ENCODE results near the gene PNLIPRP2. TPM values are rescaled to one million over a fixed set of nuclear protein-coding genes. Genes with fewer than 3 reads are reported as not detected.

The PNLIPRP2 gene
- total RNA-seq, 1 experiment from 2014 or later = 1.1 TPM

DNA sequence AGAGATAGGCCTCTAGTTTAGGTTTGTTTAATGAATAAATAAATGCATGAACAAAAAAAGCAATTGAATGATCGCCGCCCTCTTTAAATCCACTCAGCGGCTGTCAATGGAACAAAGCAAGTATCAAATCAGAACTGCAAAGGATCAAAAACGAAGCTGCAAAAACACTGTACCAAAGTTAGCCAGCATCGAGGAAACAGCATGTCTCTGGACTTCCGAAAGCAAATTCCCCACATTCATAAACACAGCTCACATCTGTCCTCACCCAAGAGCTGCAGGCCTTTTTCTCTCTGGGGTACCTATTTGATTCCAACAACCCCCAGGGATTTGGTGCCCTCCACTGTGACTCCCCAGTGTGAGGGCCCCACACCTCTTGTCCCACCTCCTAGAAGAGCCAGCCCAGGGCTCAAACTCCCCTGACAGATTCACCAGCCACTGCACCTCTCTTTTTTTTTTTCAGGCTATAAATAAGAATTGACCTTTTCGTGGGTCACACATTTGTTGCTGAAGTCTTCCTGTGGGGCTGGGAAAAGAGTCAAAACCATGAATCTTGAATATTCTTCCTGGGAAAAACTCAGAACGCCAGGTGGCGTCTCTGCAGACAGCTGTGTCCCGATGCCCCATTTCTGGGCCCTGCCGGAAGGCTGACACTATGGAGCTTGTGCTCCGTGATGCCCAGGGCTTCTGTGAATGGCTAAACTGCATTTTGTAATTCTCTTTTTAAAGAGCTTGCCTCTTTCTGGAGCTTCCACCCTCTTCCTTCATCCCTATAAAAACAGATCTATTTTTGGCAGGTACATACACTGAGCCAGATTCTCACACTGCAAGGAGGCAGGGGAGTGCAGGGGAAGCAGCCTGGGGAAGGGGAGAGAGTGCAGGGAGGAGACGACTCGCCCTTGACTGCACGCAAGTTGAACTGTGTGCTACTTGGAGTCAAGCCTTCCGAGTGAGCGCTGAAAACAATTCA, 69.9 kb downstream of the PNLIPRP2 start:
- H3K9me3 ChIP-seq (ENCODE audit: control insufficient read depth in 1 of 2, insufficient read depth in 1 of 2, low read depth in 1 of 2, low read length in 2 of 2) = no peaks in the 10 kb centered on the region
- H3K36me3 ChIP-seq (ENCODE audit: control insufficient read depth in 1 of 2, insufficient read depth in 2 of 2, low read length in 2 of 2) = peaks cover 0 to 3% of the 10 kb centered on the region in 2 experiments; a peak in 1 of 4 replicates
- no peak overlapping the region for H3K27ac ChIP-seq (ENCODE audit: low read depth, low read length)
- H3K4me3 ChIP-seq (replicated peaks in 1 of 2; ENCODE audit: low read depth in 1 of 2, low read length in 2 of 2) = no peak overlapping the region
- ChIA-PET POLR2A (no interaction called here), RAD21 (ENCODE audit: low non-redundant PET in 1 of 2, low total read pairs in 2 of 2, uncharacterized antibody in 2 of 2, unreplicated experiment in 2 of 2) (no interaction called here), CTCF (interaction anchor here (1.0 to 2.2 kb wide), 2 partner anchors 9 to 486 kb away, joined by 3 to 8 read pairs; no protein-coding TSS in a partner anchor)
- intact Hi-C loops (cut with micrococcal nuclease) = no loop called here
- TF ChIP-seq CTCF (IDR thresholded peaks at IDR 0.05 in 2 of 3, conservative IDR thresholded peaks at IDR 0.05 in 1 of 3; ENCODE audit: borderline replicate concordance in 1 of 3, insufficient read depth in 1 of 3, low read depth in 2 of 3, low read length in 2 of 3) = no peak
- no peak for TF ChIP-seq EZH2phosphoT487 (IDR thresholded peaks at IDR 0.05; ENCODE audit: borderline replicate concordance)
- H3K4me1 ChIP-seq (ENCODE audit: control insufficient read depth in 1 of 2, insufficient read depth in 2 of 2, low read length in 2 of 2) = peaks cover 0 to 12% of the 10 kb centered on the region in 2 experiments; a peak in 2 of 4 replicates
- no peaks in the 10 kb centered on the region for H3K27me3 ChIP-seq (ENCODE audit: insufficient read depth, low read length)
- H3K9me2 ChIP-seq (ENCODE audit: insufficient read depth) = no peaks in the 10 kb centered on the region
- no peak for DNase-seq (ENCODE audit: low read depth, low spot score)
- H3K9ac ChIP-seq (ENCODE audit: low read length) = no peak overlapping the region
- H3K79me2 ChIP-seq (ENCODE audit: insufficient read depth, low read length) = no peaks in the 10 kb centered on the region
- no peak for ATAC-seq
- no TSS peak for BruUV-seq (replicated peaks)
- no peak overlapping the region for H3K4me2 ChIP-seq (ENCODE audit: low read length)
- H4K20me1 ChIP-seq (ENCODE audit: insufficient read depth) = no peaks in the 10 kb centered on the region
- H2AFZ ChIP-seq (ENCODE audit: low read depth, low read length, poor library complexity, severe bottlenecking) = no peak overlapping the region

DNA sequence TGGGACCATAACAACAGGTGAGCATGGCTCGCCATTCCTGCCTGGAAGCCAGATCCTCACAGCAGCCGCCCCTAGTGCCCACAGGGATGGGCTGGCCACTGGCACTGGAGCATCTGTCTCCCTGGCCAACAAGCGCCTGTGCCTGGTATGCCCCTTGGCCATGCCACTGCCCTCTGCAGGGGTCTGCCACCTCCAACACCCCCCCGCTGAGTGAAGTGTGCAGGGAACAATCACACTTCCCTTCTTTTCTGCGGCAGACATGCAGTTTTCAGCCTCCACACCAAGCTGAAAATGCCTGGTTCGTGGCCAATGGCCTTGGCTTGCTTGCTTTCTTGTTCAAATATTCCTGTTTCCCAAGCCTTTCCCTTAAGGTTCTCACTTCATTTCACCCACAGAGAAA, 70.9 kb downstream of the PNLIPRP2 start:
- intact Hi-C loops (cut with micrococcal nuclease) = no loop called here
- BruUV-seq (replicated peaks) = no TSS peak
- CTCF ChIA-PET = interaction anchor here (2.2 kb wide), 1 partner anchor 10 kb away, joined by 8 read pairs; no protein-coding TSS in a partner anchor
- peaks cover 0 to 3% of the 10 kb centered on the region in 2 experiments; a peak in 1 of 4 replicates for H3K36me3 ChIP-seq (ENCODE audit: control insufficient read depth in 1 of 2, insufficient read depth in 2 of 2, low read length in 2 of 2)
- no peak overlapping the region for H2AFZ ChIP-seq (ENCODE audit: low read depth, low read length, poor library complexity, severe bottlenecking)
- no peaks in the 10 kb centered on the region for H3K27me3 ChIP-seq (ENCODE audit: insufficient read depth, low read length)
- no peaks in the 10 kb centered on the region for H3K79me2 ChIP-seq (ENCODE audit: insufficient read depth, low read length)
- H3K9me2 ChIP-seq (ENCODE audit: insufficient read depth) = no peaks in the 10 kb centered on the region
- ATAC-seq = no peak
- RAD21 ChIA-PET (ENCODE audit: low non-redundant PET in 1 of 2, low total read pairs in 2 of 2, uncharacterized antibody in 2 of 2, unreplicated experiment in 2 of 2) = no interaction called here
- no peak overlapping the region for H3K4me3 ChIP-seq (replicated peaks in 1 of 2; ENCODE audit: low read depth in 1 of 2, low read length in 2 of 2)
- no peaks in the 10 kb centered on the region for H3K9me3 ChIP-seq (ENCODE audit: control insufficient read depth in 1 of 2, insufficient read depth in 1 of 2, low read depth in 1 of 2, low read length in 2 of 2)
- no peaks in the 10 kb centered on the region for H4K20me1 ChIP-seq (ENCODE audit: insufficient read depth)
- POLR2A ChIA-PET = no interaction called here
- DNase-seq (ENCODE audit: low read depth, low spot score) = no peak
- H3K4me1 ChIP-seq (ENCODE audit: control insufficient read depth in 1 of 2, insufficient read depth in 2 of 2, low read length in 2 of 2) = peaks cover 0 to 12% of the 10 kb centered on the region in 2 experiments; a peak in 2 of 4 replicates
- no peak overlapping the region for H3K9ac ChIP-seq (ENCODE audit: low read length)
- no peak overlapping the region for H3K27ac ChIP-seq (ENCODE audit: low read depth, low read length)
- no peak overlapping the region for H3K4me2 ChIP-seq (ENCODE audit: low read length)
- TF ChIP-seq ZFX (IDR thresholded peaks at IDR 0.05) (no peak), POLR2A (IDR thresholded peaks at IDR 0.05; ENCODE audit: borderline replicate concordance, extremely low read depth, insufficient read depth, insufficient read length) (no peak), POLR2AphosphoS5 (IDR thresholded peaks at IDR 0.05; ENCODE audit: low read depth, low read length) (no peak), CBX3 (IDR thresholded peaks at IDR 0.05; ENCODE audit: low read depth) (no peak), FOSL1 (IDR thresholded peaks at IDR 0.05; ENCODE audit: low read depth) (no peak), YY1 (IDR thresholded peaks at IDR 0.05; ENCODE audit: extremely low read depth, insufficient replicate concordance, low read depth, low read length) (no peak), EZH2phosphoT487 (IDR thresholded peaks at IDR 0.05; ENCODE audit: borderline replicate concordance) (no peak), CTCF (IDR thresholded peaks at IDR 0.05 in 2 of 3, conservative IDR thresholded peaks at IDR 0.05 in 1 of 3; ENCODE audit: borderline replicate concordance in 1 of 3, insufficient read depth in 1 of 3, low read depth in 2 of 3, low read length in 2 of 3) (no peak), RAD21 (IDR thresholded peaks at IDR 0.05; ENCODE audit: low read depth) (no peak), JUND (IDR thresholded peaks at IDR 0.05) (no peak), ZBTB33 (IDR thresholded peaks at IDR 0.05; ENCODE audit: extremely low read depth, insufficient replicate concordance, low read length) (no peak)

All from HCT116 (cell line).